HL-60 (cell line): ENCODE data around the gene AGMO.

ENCODE experiments used
- POLR2AphosphoS5 ChIP-seq: IDR thresholded peaks from 2 replicates; pipeline ENCODE4 v1.6.1; 2012; ENCODE audit warnings: low read depth
- SPI1 ChIP-seq: IDR thresholded peaks from 2 replicates; pipeline ENCODE4 v1.6.1; 2012; ENCODE audit warnings: low read depth, mild to moderate bottlenecking, borderline replicate concordance
- TF ChIP-seq, protein P1 (sequence below): IDR thresholded peaks from one replicate; pipeline ENCODE4 v1.5.1; 2011; ENCODE audit warnings: low read length, control low read depth, inconsistent platforms; ENCODE audit not compliant: insufficient read depth

DNA sequence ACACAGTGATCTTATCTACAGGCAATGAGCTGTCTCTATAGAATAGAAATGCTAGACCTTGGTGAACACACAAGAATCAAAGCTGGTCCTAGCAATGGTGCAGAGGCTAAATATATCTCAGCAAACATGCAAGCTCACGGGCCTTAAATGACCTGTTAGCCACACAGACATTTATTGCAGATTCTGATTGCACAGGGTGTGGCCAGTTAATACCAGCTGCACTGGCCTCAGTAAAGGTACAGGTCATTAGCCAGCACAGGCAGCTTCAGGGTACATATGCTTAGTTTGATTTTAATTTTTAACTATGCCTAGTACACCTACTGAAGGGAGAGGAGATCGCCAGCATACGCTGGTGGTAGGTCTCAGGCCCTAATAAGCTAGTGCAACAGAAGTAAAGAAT is 393.9 kb downstream of the AGMO start:
- TF ChIP-seq, protein P1, sequence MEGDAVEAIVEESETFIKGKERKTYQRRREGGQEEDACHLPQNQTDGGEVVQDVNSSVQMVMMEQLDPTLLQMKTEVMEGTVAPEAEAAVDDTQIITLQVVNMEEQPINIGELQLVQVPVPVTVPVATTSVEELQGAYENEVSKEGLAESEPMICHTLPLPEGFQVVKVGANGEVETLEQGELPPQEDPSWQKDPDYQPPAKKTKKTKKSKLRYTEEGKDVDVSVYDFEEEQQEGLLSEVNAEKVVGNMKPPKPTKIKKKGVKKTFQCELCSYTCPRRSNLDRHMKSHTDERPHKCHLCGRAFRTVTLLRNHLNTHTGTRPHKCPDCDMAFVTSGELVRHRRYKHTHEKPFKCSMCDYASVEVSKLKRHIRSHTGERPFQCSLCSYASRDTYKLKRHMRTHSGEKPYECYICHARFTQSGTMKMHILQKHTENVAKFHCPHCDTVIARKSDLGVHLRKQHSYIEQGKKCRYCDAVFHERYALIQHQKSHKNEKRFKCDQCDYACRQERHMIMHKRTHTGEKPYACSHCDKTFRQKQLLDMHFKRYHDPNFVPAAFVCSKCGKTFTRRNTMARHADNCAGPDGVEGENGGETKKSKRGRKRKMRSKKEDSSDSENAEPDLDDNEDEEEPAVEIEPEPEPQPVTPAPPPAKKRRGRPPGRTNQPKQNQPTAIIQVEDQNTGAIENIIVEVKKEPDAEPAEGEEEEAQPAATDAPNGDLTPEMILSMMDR: no peak
- TF ChIP-seq POLR2AphosphoS5: no peak
- TF ChIP-seq SPI1: no peak
